AG09319 (cell line): ENCODE measurements around the gene MBP.
"Not testable (repeated sequence)": the region's sequence is repeated elsewhere in the genome, so short reads cannot be mapped to it uniquely, and the experiment has no call there.

Source experiments
- DNase-seq: peaks from one replicate; pipeline ENCODE4 v3.0.0-alpha.2; 2010; ENCODE audit warnings: low read depth; ENCODE audit errors: extremely low read depth
- CTCF ChIP-seq: IDR thresholded peaks from 2 replicates; pipeline ENCODE4 v1.5.1; 2011; ENCODE audit warnings: low read depth, mild to moderate bottlenecking, inconsistent platforms, low read length, moderate library complexity

MBP gene

GRCh38 chr18:77022116-77022515 is 110.5 kb downstream of the MBP start:
- no peak for TF ChIP-seq CTCF
- DNase-seq: no peak

- DNase-seq: not testable (repeated sequence)
Measured at GRCh38 chr18:77021478-77021877, 111.1 kb downstream of the MBP start.

DNA sequence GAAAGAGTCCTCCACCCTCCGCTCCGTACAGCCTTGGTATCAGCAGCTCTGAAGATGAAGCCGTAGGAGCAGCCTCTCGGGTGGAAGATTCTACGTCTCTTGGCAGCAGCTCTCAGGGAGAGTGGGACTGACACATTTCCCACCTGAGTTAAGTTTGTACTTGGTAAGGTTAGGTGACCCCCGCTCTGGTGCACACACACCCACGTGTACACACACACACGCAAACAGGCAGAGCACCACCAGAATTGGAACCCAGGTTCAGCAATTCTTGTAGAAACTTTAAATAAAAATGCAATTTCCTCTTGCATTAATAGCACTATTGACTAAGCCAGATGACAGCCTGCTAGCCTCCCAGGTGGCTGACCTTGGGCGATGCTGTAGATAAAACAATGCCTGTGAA is 111.5 kb downstream of the MBP start:
- no peak for TF ChIP-seq CTCF
- no peak for DNase-seq

GRCh38 chr18:77020561-77020960 is 112.0 kb downstream of the MBP start:
- DNase-seq: no peak
- TF ChIP-seq CTCF: no peak

DNA sequence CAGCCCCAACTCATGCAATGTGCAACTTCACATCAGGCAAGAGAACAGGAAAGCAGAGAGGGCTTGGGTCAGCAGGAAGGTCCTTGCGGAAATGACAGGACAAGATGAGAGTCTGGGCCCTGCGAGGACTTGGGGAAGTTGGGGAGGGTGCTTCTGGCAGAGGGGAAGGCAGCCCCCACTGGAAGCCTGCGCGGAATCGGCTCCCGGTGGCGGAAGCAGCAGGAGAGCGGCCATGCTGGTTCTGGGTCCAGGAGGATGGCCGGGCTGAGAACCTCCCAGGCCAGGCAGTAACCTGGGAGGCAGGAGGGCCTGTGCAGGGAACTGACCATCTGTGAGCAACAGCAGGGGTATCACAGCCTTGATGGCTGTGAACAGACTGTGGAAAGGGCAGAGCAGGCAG is 112.9 kb downstream of the MBP start:
- DNase-seq: no peak
- TF ChIP-seq CTCF: no peak

DNA sequence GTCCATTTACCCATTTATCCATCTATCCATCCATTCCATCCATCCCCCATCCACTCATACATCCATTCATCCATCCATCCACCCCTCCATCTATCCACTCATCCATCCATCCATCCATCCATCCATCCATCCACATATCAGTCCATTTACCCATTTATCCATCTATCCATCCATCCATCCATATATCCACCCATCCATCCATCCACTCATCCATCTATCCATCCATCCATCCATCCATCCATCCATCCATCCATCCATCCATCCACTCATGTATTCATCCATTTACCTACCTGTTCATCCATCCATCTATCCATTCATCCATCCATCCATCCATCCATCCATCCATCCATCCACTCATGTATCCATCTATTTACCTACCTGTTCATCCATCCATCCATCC is 113.9 kb downstream of the MBP start:
- not testable (repeated sequence) for DNase-seq

DNA sequence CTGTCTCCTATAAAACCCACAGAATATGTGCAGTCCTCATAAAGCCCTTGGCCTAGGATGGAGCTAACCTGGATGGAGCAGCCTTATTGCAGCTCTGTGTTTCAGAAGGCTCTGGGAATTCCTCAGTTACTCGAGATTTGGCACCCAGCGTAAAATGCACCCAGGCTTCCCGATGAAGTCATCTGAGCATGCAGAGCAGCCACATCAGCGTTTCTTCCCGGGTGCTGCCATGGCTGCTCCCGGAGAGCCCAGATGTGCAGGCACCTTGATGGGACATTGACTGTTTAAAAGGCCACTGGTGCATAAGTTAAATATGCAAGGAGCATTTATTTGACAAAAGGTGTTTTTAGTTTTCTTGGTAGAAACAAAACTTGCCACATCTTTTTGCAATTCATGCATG is 115.2 kb downstream of the MBP start:
- TF ChIP-seq CTCF: no peak

DNA sequence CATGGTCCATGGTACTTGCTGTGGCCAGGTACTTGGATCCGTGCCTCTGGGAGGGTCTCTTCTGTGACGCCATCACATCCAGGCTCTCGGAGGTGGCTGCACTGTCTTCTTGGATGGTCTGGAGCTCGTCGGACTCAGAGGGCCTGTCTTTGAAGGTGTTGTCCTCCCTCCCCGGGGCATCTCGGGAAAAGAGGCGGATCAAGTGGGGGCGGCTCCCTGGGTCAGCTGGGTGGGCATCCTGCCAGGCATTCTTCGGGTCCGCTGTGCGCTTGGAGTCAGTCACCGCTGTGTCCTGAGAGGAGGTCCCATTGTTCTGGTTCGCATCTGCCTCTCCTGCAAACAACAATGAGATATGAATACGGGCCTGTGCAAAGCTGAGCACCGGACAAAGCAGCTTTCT is 115.6 kb downstream of the MBP start:
- TF ChIP-seq CTCF: no peak
- DNase-seq: no peak

More for the DNA sequence above, 115.2 kb downstream of the MBP start:
- DNase-seq: no peak
